K562 treated with DMSO at 1 percent for 12 hours (cell line): ENCODE data around the gene KLHL4. TPM values are rescaled to one million over a fixed set of nuclear protein-coding genes. Genes with fewer than 3 reads are reported as not detected.

ENCODE experiments used
- total RNA-seq: library from RNA; unstranded; fragments of 300-600 nt; gene quantifications from 2 replicates; pipeline ENCODE4 v1.2.3, GENCODE V29; 2022; ENCODE audit not compliant: insufficient read depth

KLHL4 gene, protein sequence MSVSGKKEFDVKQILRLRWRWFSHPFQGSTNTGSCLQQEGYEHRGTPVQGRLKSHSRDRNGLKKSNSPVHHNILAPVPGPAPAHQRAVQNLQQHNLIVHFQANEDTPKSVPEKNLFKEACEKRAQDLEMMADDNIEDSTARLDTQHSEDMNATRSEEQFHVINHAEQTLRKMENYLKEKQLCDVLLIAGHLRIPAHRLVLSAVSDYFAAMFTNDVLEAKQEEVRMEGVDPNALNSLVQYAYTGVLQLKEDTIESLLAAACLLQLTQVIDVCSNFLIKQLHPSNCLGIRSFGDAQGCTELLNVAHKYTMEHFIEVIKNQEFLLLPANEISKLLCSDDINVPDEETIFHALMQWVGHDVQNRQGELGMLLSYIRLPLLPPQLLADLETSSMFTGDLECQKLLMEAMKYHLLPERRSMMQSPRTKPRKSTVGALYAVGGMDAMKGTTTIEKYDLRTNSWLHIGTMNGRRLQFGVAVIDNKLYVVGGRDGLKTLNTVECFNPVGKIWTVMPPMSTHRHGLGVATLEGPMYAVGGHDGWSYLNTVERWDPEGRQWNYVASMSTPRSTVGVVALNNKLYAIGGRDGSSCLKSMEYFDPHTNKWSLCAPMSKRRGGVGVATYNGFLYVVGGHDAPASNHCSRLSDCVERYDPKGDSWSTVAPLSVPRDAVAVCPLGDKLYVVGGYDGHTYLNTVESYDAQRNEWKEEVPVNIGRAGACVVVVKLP
- total RNA-seq: 0.17 and 0.60 TPM in 2 replicates

DNA sequence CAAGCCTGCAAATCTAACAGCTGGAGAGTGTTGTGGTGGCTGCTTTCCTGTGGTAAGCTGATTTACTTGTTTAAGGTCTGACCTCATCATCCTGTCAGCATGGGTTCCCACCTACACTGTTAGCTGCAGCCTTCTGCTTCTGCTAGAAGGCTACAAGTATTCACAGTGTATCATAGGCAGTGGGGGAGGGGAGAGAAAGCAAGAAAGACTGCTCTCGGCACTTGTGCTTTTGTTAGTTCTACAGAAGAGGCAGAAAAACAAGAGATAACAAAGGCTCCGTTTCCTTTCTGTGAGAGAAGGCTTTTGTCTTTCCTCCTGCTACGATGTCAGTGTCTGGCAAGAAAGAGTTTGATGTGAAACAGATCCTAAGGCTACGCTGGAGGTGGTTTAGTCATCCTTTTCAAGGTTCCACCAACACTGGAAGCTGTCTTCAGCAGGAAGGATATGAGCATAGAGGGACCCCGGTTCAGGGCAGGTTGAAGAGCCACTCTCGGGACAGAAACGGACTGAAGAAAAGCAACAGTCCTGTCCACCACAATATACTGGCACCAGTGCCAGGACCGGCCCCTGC is at the start of gene KLHL4:
TSS of gene KLHL4 (plus strand) at position 232 of the 571 bp plus-strand sequence. CDS start at position 324, 92 bp downstream.

